Cardiac septum (tissue), 1 donor: ENCODE measurements around the gene SEMG1. TPM values are rescaled to one million over a fixed set of nuclear protein-coding genes. Genes with fewer than 3 reads are reported as not detected.

Experiments
- total RNA-seq: library from RNA; stranded (reverse); fragmentation: NEBNext Ultra II Directional; extraction: Animal tissue kit (Norgen Biotek cat#: 25700); gene quantifications from one replicate; pipeline ENCODE4 v1.2.1, GENCODE V29; 2021
- donor health status: DM: no; HTN: no; CAD: no.

Gene SEMG1
- total RNA-seq, 1 donor from 2014 or later: not detected

Other genes starting within 250 kb of the SEMG1 start
- 10.7 TPM for gene TOMM34, start 246.6 kb upstream of the SEMG1 start, total RNA-seq
- 11.3 TPM for gene STK4, start 240.5 kb upstream of the SEMG1 start, total RNA-seq
- 0.08 TPM for gene KCNS1, start 105.9 kb upstream of the SEMG1 start, total RNA-seq
- gene WFDC5, start 91.9 kb upstream of the SEMG1 start, total RNA-seq: not detected
- not detected for gene WFDC12, start 82.6 kb upstream of the SEMG1 start, total RNA-seq
- 0.62 TPM for gene PI3, start 32.1 kb upstream of the SEMG1 start, total RNA-seq
- not detected for gene SEMG2, start 14.3 kb downstream of the SEMG1 start, total RNA-seq
- gene SLPI, start 47.5 kb downstream of the SEMG1 start, total RNA-seq: 1.3 TPM
- gene RBPJL, start 99.8 kb downstream of the SEMG1 start, total RNA-seq: not detected
- gene MATN4, start 101.3 kb downstream of the SEMG1 start, total RNA-seq: not detected
- gene SDC4, start 141.4 kb downstream of the SEMG1 start, total RNA-seq: 100 TPM
- gene SYS1, start 156.1 kb downstream of the SEMG1 start, total RNA-seq: 17.4 TPM
- gene TP53TG5, start 171.3 kb downstream of the SEMG1 start, total RNA-seq: 2.2 TPM
- gene DBNDD2, start 201.3 kb downstream of the SEMG1 start, total RNA-seq: 209 TPM
- gene PIGT, start 209.1 kb downstream of the SEMG1 start, total RNA-seq: 139 TPM